Gastroesophageal sphincter (tissue), 4 donors: Measurements from ENCODE around the gene NEDD4L. TPM values are rescaled to one million over a fixed set of nuclear protein-coding genes. Genes with fewer than 3 reads are reported as not detected.

Experiments
- ATAC-seq: fragments of 150-250 bp; one replicate; pipeline ENCODE4 v1.9.1; 2016; ENCODE audit warnings: mild to moderate bottlenecking, moderate library complexity
- H3K27ac ChIP-seq, 4 donors: fragments of 200-600 bp; sonication (generic) in 3 of 4; 1 replicate in 3 of 4; 2 replicates in 1 of 4; pipeline ENCODE4 v1.5.1; 2016 to 2019
- H3K27me3 ChIP-seq: fragments of 200-600 bp; sonication (generic); one replicate; pipeline ENCODE4 v1.5.1; 2019
- H3K36me3 ChIP-seq, 2 donors: fragments of 200-600 bp; sonication (generic); one replicate each; pipeline ENCODE4 v1.5.1; 2019; ENCODE audit warnings: control low read depth in 1 of 2
- H3K4me1 ChIP-seq, 3 donors: fragments of 200-600 bp; sonication (generic); 1 replicate in 2 of 3; 2 replicates in 1 of 3; pipeline ENCODE4 v1.5.1; 2016 to 2019; ENCODE audit warnings: control low read depth in 2 of 3
- H3K4me3 ChIP-seq, 2 donors: fragments of 200-600 bp; sonication (generic); one replicate each; pipeline ENCODE4 v1.5.1; 2019; ENCODE audit warnings: mild to moderate bottlenecking in 1 of 2, moderate library complexity in 1 of 2
- H3K9me3 ChIP-seq, 3 donors: fragments of 200-600 bp; sonication (generic); one replicate each; pipeline ENCODE4 v1.5.1; 2017 to 2019; ENCODE audit warnings: control low read depth in 2 of 3
- EP300 ChIP-seq: sonication (generic); formaldehyde crosslinking; IDR thresholded peaks from one replicate; pipeline ENCODE4 v1.6.1; 2017; ENCODE audit warnings: antibody characterized with exemption, mild to moderate bottlenecking
- POLR2A ChIP-seq, 2 donors: fragments of 450-650 bp; IDR thresholded peaks; one replicate each; pipeline ENCODE4 v1.6.1; 2017; ENCODE audit warnings: antibody characterized with exemption in 2 of 2, mild to moderate bottlenecking in 2 of 2, moderate library complexity in 1 of 2
- POLR2AphosphoS5 ChIP-seq: sonication (generic); formaldehyde crosslinking; IDR thresholded peaks from one replicate; pipeline ENCODE4 v1.6.1; 2017; ENCODE audit warnings: antibody characterized with exemption
- WGBS, 2 donors: methylation state at CpG; one replicate each; pipeline ENCODE4 v1.1.5; 2018; ENCODE audit warnings: low coverage in 1 of 2; 5-methylcytosine and 5-hydroxymethylcytosine counted together
- total RNA-seq, 4 donors: library from RNA; depleted of rRNA; stranded (reverse); fragments of >200 nt; gene quantifications; one replicate each; pipeline ENCODE4 v1.1.0, GENCODE V29; 2016
- TF ChIP-seq, protein P1 (sequence below), 4 experiments: fragments of 200-600 bp in 2 of 4; fragments of 450-650 bp in 2 of 4; sonication (generic) in 1 of 4; IDR thresholded peaks; one replicate each; pipeline ENCODE4 v1.5.1; 2017 to 2019; ENCODE audit warnings: antibody characterized with exemption in 4 of 4, mild to moderate bottlenecking in 2 of 4, moderate library complexity in 2 of 4

Gene NEDD4L
- total RNA-seq, 4 donors from 2014 or later: 37.0 to 50.9 (median 43.0) TPM

- ATAC-seq: no peak
- no peak overlapping the region for H3K4me3 ChIP-seq
- TF ChIP-seq POLR2AphosphoS5: no peak
- TF ChIP-seq EP300: no peak
- TF ChIP-seq, protein P1, sequence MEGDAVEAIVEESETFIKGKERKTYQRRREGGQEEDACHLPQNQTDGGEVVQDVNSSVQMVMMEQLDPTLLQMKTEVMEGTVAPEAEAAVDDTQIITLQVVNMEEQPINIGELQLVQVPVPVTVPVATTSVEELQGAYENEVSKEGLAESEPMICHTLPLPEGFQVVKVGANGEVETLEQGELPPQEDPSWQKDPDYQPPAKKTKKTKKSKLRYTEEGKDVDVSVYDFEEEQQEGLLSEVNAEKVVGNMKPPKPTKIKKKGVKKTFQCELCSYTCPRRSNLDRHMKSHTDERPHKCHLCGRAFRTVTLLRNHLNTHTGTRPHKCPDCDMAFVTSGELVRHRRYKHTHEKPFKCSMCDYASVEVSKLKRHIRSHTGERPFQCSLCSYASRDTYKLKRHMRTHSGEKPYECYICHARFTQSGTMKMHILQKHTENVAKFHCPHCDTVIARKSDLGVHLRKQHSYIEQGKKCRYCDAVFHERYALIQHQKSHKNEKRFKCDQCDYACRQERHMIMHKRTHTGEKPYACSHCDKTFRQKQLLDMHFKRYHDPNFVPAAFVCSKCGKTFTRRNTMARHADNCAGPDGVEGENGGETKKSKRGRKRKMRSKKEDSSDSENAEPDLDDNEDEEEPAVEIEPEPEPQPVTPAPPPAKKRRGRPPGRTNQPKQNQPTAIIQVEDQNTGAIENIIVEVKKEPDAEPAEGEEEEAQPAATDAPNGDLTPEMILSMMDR (IDR thresholded peaks at IDR 0.05): no peak
- no peak for TF ChIP-seq POLR2A (IDR thresholded peaks at IDR 0.05)
- no peak overlapping the region for H3K27ac ChIP-seq
- 83 to 89% methylated on average over 4 to 6 of the region's 6 CpGs for WGBS, 2 donors
- no peaks in the 10 kb centered on the region for H3K4me1 ChIP-seq
- no peaks in the 10 kb centered on the region for H3K9me3 ChIP-seq
- peaks cover 0 to 6% of the 10 kb centered on the region in 2 donors for H3K36me3 ChIP-seq
- H3K27me3 ChIP-seq: no peaks in the 10 kb centered on the region
These were observed 118.1 kb downstream of the NEDD4L start for GRCh38 chr18:58162127-58162526.

DNA sequence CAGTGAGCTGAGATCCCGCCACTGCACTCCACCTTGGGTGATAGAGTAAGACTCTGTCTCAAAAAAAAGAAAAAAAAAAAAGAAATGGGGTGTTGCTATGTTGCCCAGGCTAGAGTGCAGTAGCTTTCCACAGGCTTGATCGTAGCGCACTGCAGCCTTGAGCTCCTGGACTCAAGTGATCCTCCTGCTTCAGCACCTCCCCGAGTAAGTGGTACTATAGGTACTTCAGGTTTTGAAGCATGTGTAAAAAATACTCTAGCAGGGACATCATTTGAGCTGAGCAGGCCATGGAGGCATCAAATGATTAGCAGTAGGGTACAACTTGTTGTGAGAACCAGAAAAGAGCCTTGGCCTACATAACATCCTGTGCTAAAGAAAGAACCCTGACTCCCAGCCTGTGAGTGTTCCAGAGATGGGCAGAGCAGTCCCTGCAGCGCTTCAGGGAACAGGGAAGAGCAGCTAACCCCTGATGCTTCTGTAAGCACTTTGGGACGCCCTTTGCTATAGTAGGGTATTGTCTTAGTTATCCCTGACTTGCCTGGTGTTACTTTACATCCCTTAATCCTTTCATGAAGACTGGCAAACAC, 119.1 kb downstream of the NEDD4L start:
- WGBS, 2 donors: 89 to 100% methylated on average over 3 to 6 of the region's 6 CpGs
- H3K4me3 ChIP-seq: no peak overlapping the region
- no peaks in the 10 kb centered on the region for H3K27me3 ChIP-seq
- H3K9me3 ChIP-seq: no peaks in the 10 kb centered on the region
- no peak for ATAC-seq
- peaks cover 0 to 6% of the 10 kb centered on the region in 2 donors for H3K36me3 ChIP-seq
- H3K4me1 ChIP-seq: no peaks in the 10 kb centered on the region
- TF ChIP-seq POLR2A (IDR thresholded peaks at IDR 0.05): no peak
- TF ChIP-seq, protein P1 (IDR thresholded peaks at IDR 0.05): no peak
- no peak for TF ChIP-seq POLR2AphosphoS5
- TF ChIP-seq EP300: no peak
- H3K27ac ChIP-seq: no peak overlapping the region

- peaks cover 0 to 7% of the 10 kb centered on the region in 2 donors for H3K36me3 ChIP-seq
- H3K27ac ChIP-seq: no peak overlapping the region
- no peaks in the 10 kb centered on the region for H3K9me3 ChIP-seq
- H3K27me3 ChIP-seq: no peaks in the 10 kb centered on the region
- no peak overlapping the region for H3K4me3 ChIP-seq
- no peak for ATAC-seq
- H3K4me1 ChIP-seq: no peaks in the 10 kb centered on the region
- TF ChIP-seq, protein P1 (IDR thresholded peaks at IDR 0.05): no peak
- TF ChIP-seq POLR2AphosphoS5: no peak
- TF ChIP-seq POLR2A (IDR thresholded peaks at IDR 0.05): no peak
- TF ChIP-seq EP300: no peak
- WGBS, 2 donors: 88 to 89% methylated on average over 1 to 4 of the region's 4 CpGs
These were observed 122.3 kb downstream of the NEDD4L start for GRCh38 chr18:58166278-58166844.

DNA sequence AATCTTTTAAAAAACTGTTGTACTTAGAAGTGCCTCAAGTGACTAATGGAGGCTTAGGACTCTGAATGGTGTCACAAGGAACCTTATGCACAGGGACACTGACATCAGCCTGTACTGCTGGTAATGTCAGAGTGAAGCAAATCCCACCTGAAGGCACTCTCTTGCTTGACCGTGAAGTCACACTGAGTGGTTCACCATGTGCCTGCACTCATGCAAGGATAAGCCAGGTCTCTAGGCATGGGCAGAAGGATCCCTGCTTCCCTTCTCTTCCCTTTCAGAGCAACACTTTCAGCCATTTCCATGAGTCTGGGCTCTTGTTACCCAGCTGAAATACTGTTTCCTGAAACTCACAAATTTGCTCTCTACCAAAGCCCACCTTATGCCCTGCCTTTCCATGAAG, 123.0 kb downstream of the NEDD4L start:
- no peaks in the 10 kb centered on the region for H3K4me1 ChIP-seq
- H3K27me3 ChIP-seq: no peaks in the 10 kb centered on the region
- TF ChIP-seq, protein P1 (IDR thresholded peaks at IDR 0.05): no peak
- TF ChIP-seq POLR2AphosphoS5 (no peak), POLR2A (IDR thresholded peaks at IDR 0.05) (no peak), EP300 (no peak)
- peaks cover 0 to 10% of the 10 kb centered on the region in 2 donors for H3K36me3 ChIP-seq
- no peak overlapping the region for H3K27ac ChIP-seq
- ATAC-seq: no peak
- no peak overlapping the region for H3K4me3 ChIP-seq
- no peaks in the 10 kb centered on the region for H3K9me3 ChIP-seq
- 83 to 86% methylated on average over 1 of the region's 1 CpG for WGBS, 2 donors

DNA sequence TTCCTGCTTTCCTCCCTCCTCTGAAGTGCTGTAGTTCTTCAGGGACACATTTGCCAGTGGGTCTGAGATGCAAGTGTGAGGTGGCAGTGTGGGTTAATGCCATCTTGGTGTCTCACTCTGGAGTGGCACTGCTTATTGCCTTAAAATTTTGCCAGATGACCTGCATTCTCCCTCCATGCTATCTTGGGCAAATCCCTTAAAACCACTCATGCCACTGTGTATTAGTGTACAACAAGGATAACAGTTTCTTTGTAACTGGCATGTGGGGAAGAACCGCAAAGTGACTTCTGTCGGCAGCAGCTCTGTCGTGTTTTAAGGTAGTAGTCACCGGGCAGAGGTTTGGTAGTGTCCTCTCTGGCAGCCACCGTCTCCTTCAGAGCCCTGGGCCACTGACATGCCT, 124.2 kb downstream of the NEDD4L start:
- 95% methylated on average over 3 of the region's 5 CpGs; no CpG with 5 or more reads in 1 of the 2 donors for WGBS, 2 donors
- Histone ChIP-seq H3K27ac (no peak overlapping the region), H3K27me3 (no peaks in the 10 kb centered on the region), H3K4me3 (no peak overlapping the region), H3K36me3 (peaks cover 0 to 10% of the 10 kb centered on the region in 2 donors), H3K9me3 (no peaks in the 10 kb centered on the region), H3K4me1 (no peaks in the 10 kb centered on the region)
- TF ChIP-seq EP300 (no peak), POLR2A (IDR thresholded peaks at IDR 0.05) (no peak), POLR2AphosphoS5 (no peak)
- TF ChIP-seq, protein P1 (IDR thresholded peaks at IDR 0.05): no peak
- ATAC-seq: no peak
